A549 (cell line): Measurements from ENCODE around the gene CCR1. TPM values are rescaled to one million over a fixed set of nuclear protein-coding genes. Genes with fewer than 3 reads are reported as not detected.

Experiments used
- ATAC-seq, 2 experiments: fragments of 200-7000 bp in 1 of 2; fragments of >200 bp in 1 of 2; cut with Nextera tagmentation in 1 of 2; cut with Tn5 transposase in 1 of 2; 3 replicates each; pipeline versions ENCODE4 v1.8.0 to v1.9.1; 2018 to 2020; ENCODE audit warnings: mild to moderate bottlenecking in 1 of 2, moderate library complexity in 1 of 2
- CTCF ChIA-PET: fragments of 300-600 bp; sonication (Branson Sonifier 250); formaldehyde crosslinking; extraction: SDS; loops from one replicate; lab custom pipeline; 2021; ENCODE audit warnings: antibody characterized with exemption, inconsistent platforms; lab: Yijun Ruan, JAX
- POLR2A ChIA-PET: fragments of 350-600 bp; formaldehyde crosslinking; extraction: SDS; loops from one replicate; lab custom pipeline; 2021; ENCODE audit warnings: antibody characterized with exemption, inconsistent platforms; lab: Yijun Ruan, JAX
- DNase-seq, 2 experiments: peaks; one replicate each; pipeline versions ENCODE4 v3.0.0 to v3.0.0-alpha.2; 2011 to 2016; ENCODE audit warnings: low read depth in 1 of 2, low spot score in 1 of 2
- FAIRE-seq: peaks from 2 replicates; lab custom pipeline; 2011; peaks lifted over from hg19 to GRCh38; lab: Jason Lieb, UNC
- H3K27ac ChIP-seq, 2 experiments: fragments of >200 bp; sonication (Bioruptor Twin); formaldehyde crosslinking; 3 replicates each; pipeline ENCODE4 v1.5.1; 2016 to 2017
- H3K4me1 ChIP-seq: fragments of >200 bp; sonication (Bioruptor Twin); formaldehyde crosslinking; 3 replicates; pipeline ENCODE4 v1.6.1; 2016
- H3K4me2 ChIP-seq: fragments of >200 bp; sonication (Bioruptor Twin); formaldehyde crosslinking; 3 replicates; pipeline ENCODE4 v1.6.1; 2016
- H3K4me3 ChIP-seq: fragments of >200 bp; sonication (Bioruptor Twin); formaldehyde crosslinking; 3 replicates; pipeline ENCODE4 v1.5.1; 2016
- H3K9me3 ChIP-seq: fragments of >200 bp; sonication (Bioruptor Twin); formaldehyde crosslinking; 3 replicates; pipeline ENCODE4 v1.6.1; 2016
- CBX8 ChIP-seq: fragments of 200-600 bp; sonication (generic); IDR thresholded peaks from 2 replicates; pipeline ENCODE4 v1.6.1; 2016
- CEBPB ChIP-seq, 2 experiments: fragments of >200 bp in 1 of 2; sonication (Bioruptor Twin) in 1 of 2; formaldehyde crosslinking in 1 of 2; IDR thresholded peaks; 2 replicates each; pipeline ENCODE4 v1.6.1; 2012 to 2016
- CHD2 ChIP-seq: fragments of 150-350 bp; IDR thresholded peaks from 2 replicates; pipeline ENCODE4 v1.6.1; 2014; ENCODE audit warnings: low read length; ENCODE audit not compliant: partially characterized antibody
- CHD4 ChIP-seq: fragments of 200-600 bp; sonication (generic); IDR thresholded peaks from 2 replicates; pipeline ENCODE4 v1.6.1; 2016; ENCODE audit warnings: antibody characterized with exemption, mild to moderate bottlenecking, borderline replicate concordance
- EHMT2 ChIP-seq: fragments of 200-600 bp; sonication (generic); IDR thresholded peaks from 2 replicates; pipeline ENCODE4 v1.6.1; 2016; ENCODE audit warnings: antibody characterized with exemption, low read depth, mild to moderate bottlenecking, moderate library complexity
- EP300 ChIP-seq, 2 experiments: fragments of >200 bp; sonication (Bioruptor Twin); formaldehyde crosslinking; IDR thresholded peaks; 2 replicates in 1 of 2; 3 replicates in 1 of 2; pipeline ENCODE4 v1.6.1; 2016 to 2017
- FOXS1 ChIP-seq: fragments of 250-450 bp; sonication (Bioruptor Pico); IDR thresholded peaks from 2 replicates; pipeline ENCODE4 v1.5.0; 2020; ENCODE audit warnings: mild to moderate bottlenecking, moderate library complexity
- HEYL ChIP-seq: fragments of 250-450 bp; sonication (Bioruptor Pico); IDR thresholded peaks from 2 replicates; pipeline ENCODE4 v1.8.0; 2021; ENCODE audit warnings: mild to moderate bottlenecking, moderate library complexity
- JUN ChIP-seq, 2 experiments: fragments of >200 bp; sonication (Bioruptor Twin); formaldehyde crosslinking; IDR thresholded peaks; 2 replicates in 1 of 2; 3 replicates in 1 of 2; pipeline ENCODE4 v1.6.1; 2016 to 2017
- MAZ ChIP-seq: fragments of 150-350 bp; IDR thresholded peaks from 2 replicates; pipeline ENCODE4 v1.6.1; 2014; ENCODE audit warnings: antibody characterized with exemption, low read depth, low read length, borderline replicate concordance
- MYC ChIP-seq: IDR thresholded peaks from 2 replicates; pipeline ENCODE4 v1.6.1; 2012; ENCODE audit warnings: mild to moderate bottlenecking, inconsistent platforms, low read length, improper control_type of control experiment, borderline replicate concordance
- NFE2L2 ChIP-seq: fragments of 150-350 bp; conservative IDR thresholded peaks from 2 replicates; pipeline ENCODE4 v1.6.1; 2014; ENCODE audit warnings: low read length
- PHF8 ChIP-seq: fragments of 200-600 bp; sonication (generic); IDR thresholded peaks from 2 replicates; pipeline ENCODE4 v1.6.1; 2016; ENCODE audit warnings: low read depth, mild to moderate bottlenecking, antibody characterized with exemption, moderate library complexity, borderline replicate concordance
- POLR2A ChIP-seq: IDR thresholded peaks from 2 replicates; pipeline ENCODE4 v1.6.1; 2012; ENCODE audit warnings: mild to moderate bottlenecking, low read length
- RAD21 ChIP-seq, 2 experiments: fragments of >200 bp in 1 of 2; sonication (Bioruptor Twin) in 1 of 2; formaldehyde crosslinking in 1 of 2; IDR thresholded peaks in 1 of 2; conservative IDR thresholded peaks in 1 of 2; 2 replicates in 1 of 2; 3 replicates in 1 of 2; pipeline ENCODE4 v1.6.1; 2012 to 2018; ENCODE audit warnings: inconsistent platforms in 1 of 2
- RCOR1 ChIP-seq: fragments of 150-350 bp; IDR thresholded peaks from 2 replicates; pipeline ENCODE4 v1.6.1; 2014; ENCODE audit warnings: antibody characterized with exemption, low read length, low read depth
- RFX5 ChIP-seq: fragments of 450-650 bp; IDR thresholded peaks from 2 replicates; pipeline ENCODE4 v1.7.1; 2014; ENCODE audit warnings: antibody characterized with exemption, mild to moderate bottlenecking, moderate library complexity
- RNF2 ChIP-seq: fragments of 200-600 bp; sonication (generic); IDR thresholded peaks from 2 replicates; pipeline ENCODE4 v1.6.1; 2016; ENCODE audit warnings: low read depth, mild to moderate bottlenecking, antibody characterized with exemption, moderate library complexity, borderline replicate concordance
- SMC3 ChIP-seq: fragments of >200 bp; sonication (Bioruptor Twin); formaldehyde crosslinking; IDR thresholded peaks from 3 replicates; pipeline ENCODE4 v1.6.1; 2018; ENCODE audit warnings: inconsistent platforms
- SREBF2 ChIP-seq: fragments of 450-650 bp; IDR thresholded peaks from 2 replicates; pipeline ENCODE4 v1.6.1; 2014; ENCODE audit warnings: mild to moderate bottlenecking, moderate library complexity
- ZSCAN20 ChIP-seq: fragments of 250-450 bp; sonication (Bioruptor Pico); IDR thresholded peaks from 2 replicates; pipeline ENCODE4 v1.8.0; 2022; ENCODE audit warnings: mild to moderate bottlenecking, moderate library complexity
- WGBS: methylation state at CpG from one replicate; pipeline ENCODE4 v1.1.6; 2017; ENCODE audit errors: missing lambda C conversion rate; 5-methylcytosine and 5-hydroxymethylcytosine counted together
- polyA minus RNA-seq: library from RNA; depleted of rRNA, polyadenylated mRNA; stranded (reverse); fragments of >200 nt; gene quantifications from 2 replicates; pipeline ENCODE4 v1.2.3, GENCODE V29; 2011; rRNA and poly(A)+ RNA removed
- polyA plus RNA-seq, 4 experiments: library from polyadenylated mRNA; depleted of rRNA in 3 of 4; stranded (reverse); fragments of >200 nt; fragmentation: RNase III in 1 of 4; extraction: RNeasy Plus Mini Kit Qiagen cat#74134 plus additional on column Dnase treatment in 1 of 4; gene quantifications; 2 replicates in 3 of 4; 3 replicates in 1 of 4; pipeline ENCODE4 v1.2.3, GENCODE V29; 2011 to 2017
- TF ChIP-seq, protein P1 (sequence below): fragments of >200 bp; sonication (Bioruptor Twin); formaldehyde crosslinking; IDR thresholded peaks from 3 replicates; pipeline ENCODE4 v1.5.1; 2016
- TF ChIP-seq, protein P2 (sequence below): IDR thresholded peaks from 2 replicates; pipeline ENCODE4 v1.6.1; 2012
- TF ChIP-seq, protein P3 (sequence below): fragments of >200 bp; sonication (Bioruptor Twin); formaldehyde crosslinking; IDR thresholded peaks from 3 replicates; pipeline ENCODE4 v1.6.1; 2016
- TF ChIP-seq, protein P4 (sequence below): fragments of 250-450 bp; sonication (Bioruptor Pico); IDR thresholded peaks from 2 replicates; pipeline ENCODE4 v1.5.0; 2020; ENCODE audit warnings: low read depth, mild to moderate bottlenecking, moderate library complexity
- TF ChIP-seq, protein P5 (sequence below): IDR thresholded peaks from 2 replicates; pipeline ENCODE4 v1.6.1; 2012
- TF ChIP-seq, protein P6 (sequence below): fragments of 150-350 bp; IDR thresholded peaks from 2 replicates; pipeline ENCODE4 v1.6.1; 2014; ENCODE audit warnings: low read depth, mild to moderate bottlenecking, low read length

The CCR1 gene
- polyA plus RNA-seq (2011; rRNA removed) (0.03 TPM in 1 of 2 replicates, not detected in the other), polyA plus RNA-seq (2017; fragmentation: RNase III; extraction: RNeasy Plus Mini Kit Qiagen cat#74134 plus additional on column Dnase treatment) (not detected in 3 replicates), polyA minus RNA-seq (not detected in 2 replicates)
- not detected in 2 replicates for polyA plus RNA-seq (2012; cell fraction: cytosol; rRNA removed)
- not detected in 2 replicates for polyA plus RNA-seq (2012; cell fraction: nucleus; rRNA removed)

DNA sequence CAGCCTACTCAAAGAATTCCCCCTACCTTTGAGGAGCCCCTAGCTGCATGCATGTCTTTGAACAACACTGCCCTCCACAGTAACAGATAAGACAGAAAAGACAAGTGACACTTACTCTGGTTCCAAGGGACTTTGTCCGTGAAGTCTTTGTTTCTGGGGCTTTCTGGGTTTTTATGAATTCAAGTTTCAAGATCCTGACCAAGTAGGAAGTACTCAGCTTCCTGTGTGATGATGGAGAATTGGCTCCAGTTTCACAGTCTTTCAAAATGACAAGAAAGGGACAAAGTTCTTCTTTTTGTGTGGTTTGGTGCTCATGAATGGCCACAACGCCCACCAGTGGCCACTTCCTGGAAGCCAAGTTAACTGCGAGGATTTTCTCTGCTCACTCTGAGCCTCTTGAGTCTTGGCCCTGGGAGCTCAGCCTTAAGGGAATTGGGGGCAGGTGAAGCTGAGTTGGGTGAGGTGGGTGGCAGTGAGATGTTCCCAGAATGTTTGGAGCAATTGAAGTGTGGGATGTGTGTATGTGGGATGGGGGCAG is at the start of gene CCR1:
CCR1 (minus strand) TSS at position 147 of the 538 bp plus-strand sequence. CDS start 4,000 bp downstream, outside the sequence.
- DNase-seq (peak in 1 of 2 experiments; percentile 14), FAIRE-seq (no peak), ATAC-seq (no peak)
- no peaks in the 10 kb centered on the region for H3K4me1 ChIP-seq
- no peak within 1 kb of the TSS for H3K4me3 ChIP-seq
- ChIA-PET CTCF (interaction anchor here (1.1 kb wide), 1 partner anchor 227 kb away, joined by 3 read pairs; no protein-coding TSS in a partner anchor), POLR2A (no interaction called here)
- 12% methylated on average over 3 of the region's 3 CpGs for WGBS
- no peak within 1 kb of the TSS for H3K27ac ChIP-seq
- no peaks in the 10 kb centered on the region for H3K9me3 ChIP-seq
- no peak within 1 kb of the TSS for H3K4me2 ChIP-seq
- no peak for TF ChIP-seq JUN (IDR thresholded peaks at IDR 0.05)
- TF ChIP-seq RAD21 (conservative IDR thresholded peaks at IDR 0.05 in 1 of 2, IDR thresholded peaks at IDR 0.05 in 1 of 2): peak; percentile 25 to 39; a peak in 2 of 5 replicates
- no peak for TF ChIP-seq SMC3
- TF ChIP-seq, protein P1, sequence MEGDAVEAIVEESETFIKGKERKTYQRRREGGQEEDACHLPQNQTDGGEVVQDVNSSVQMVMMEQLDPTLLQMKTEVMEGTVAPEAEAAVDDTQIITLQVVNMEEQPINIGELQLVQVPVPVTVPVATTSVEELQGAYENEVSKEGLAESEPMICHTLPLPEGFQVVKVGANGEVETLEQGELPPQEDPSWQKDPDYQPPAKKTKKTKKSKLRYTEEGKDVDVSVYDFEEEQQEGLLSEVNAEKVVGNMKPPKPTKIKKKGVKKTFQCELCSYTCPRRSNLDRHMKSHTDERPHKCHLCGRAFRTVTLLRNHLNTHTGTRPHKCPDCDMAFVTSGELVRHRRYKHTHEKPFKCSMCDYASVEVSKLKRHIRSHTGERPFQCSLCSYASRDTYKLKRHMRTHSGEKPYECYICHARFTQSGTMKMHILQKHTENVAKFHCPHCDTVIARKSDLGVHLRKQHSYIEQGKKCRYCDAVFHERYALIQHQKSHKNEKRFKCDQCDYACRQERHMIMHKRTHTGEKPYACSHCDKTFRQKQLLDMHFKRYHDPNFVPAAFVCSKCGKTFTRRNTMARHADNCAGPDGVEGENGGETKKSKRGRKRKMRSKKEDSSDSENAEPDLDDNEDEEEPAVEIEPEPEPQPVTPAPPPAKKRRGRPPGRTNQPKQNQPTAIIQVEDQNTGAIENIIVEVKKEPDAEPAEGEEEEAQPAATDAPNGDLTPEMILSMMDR: 0 out of 3 replicates have a peak, but pooled peaks have one; percentile 15

DNA sequence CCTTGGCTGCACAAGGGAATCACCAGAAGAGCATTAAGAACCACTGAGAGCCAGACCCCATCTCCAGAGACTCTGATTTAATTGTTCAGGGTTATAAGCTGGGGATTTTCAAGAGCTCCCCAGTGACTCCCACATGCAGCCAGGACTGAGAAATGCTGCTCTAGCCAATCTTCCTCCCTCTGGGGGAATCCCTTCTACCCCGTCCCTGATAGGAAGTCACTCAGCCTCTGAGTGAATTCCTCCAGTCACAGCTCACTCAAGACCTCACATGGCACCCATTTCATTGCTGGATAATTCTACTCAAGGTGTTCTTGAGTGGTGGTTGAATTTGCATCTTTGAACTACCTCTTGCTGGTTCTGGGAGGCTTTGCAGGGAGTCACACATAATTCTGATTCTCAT is 44.9 kb upstream of the CCR1 start:
- CTCF ChIA-PET: no interaction called here
- no peak for ATAC-seq

DNA sequence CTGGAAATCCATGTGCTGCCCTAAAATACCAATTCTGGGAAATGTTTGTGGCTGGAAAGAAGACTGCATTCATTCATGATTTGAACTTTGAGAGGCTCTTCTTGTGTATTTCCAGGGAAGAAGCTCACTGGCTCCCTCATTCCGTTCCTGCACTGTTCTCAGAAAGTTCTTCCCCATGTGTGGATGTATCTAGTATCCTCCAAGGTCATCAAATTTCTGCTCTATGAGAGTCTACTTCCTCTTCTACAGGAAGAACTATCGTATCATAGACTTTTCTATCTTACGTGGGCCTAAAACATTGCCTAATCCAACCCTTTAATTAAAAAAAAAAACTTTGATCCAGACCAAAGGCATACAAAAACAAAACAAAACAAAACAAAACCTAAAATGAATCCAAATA is 37.0 kb upstream of the CCR1 start:
- FAIRE-seq (no peak), ATAC-seq (no peak)
- no peaks in the 10 kb centered on the region for H3K4me1 ChIP-seq
- no peak for TF ChIP-seq SREBF2
- no peak for TF ChIP-seq CBX8
- TF ChIP-seq CHD2: no peak
- no peak for TF ChIP-seq RFX5
- TF ChIP-seq RNF2: no peak
- TF ChIP-seq, protein P2, sequence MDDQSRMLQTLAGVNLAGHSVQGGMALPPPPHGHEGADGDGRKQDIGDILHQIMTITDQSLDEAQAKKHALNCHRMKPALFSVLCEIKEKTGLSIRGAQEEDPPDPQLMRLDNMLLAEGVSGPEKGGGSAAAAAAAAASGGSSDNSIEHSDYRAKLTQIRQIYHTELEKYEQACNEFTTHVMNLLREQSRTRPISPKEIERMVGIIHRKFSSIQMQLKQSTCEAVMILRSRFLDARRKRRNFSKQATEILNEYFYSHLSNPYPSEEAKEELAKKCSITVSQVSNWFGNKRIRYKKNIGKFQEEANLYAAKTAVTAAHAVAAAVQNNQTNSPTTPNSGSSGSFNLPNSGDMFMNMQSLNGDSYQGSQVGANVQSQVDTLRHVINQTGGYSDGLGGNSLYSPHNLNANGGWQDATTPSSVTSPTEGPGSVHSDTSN: no peak
- TF ChIP-seq MAZ: no peak
- TF ChIP-seq, protein P3, sequence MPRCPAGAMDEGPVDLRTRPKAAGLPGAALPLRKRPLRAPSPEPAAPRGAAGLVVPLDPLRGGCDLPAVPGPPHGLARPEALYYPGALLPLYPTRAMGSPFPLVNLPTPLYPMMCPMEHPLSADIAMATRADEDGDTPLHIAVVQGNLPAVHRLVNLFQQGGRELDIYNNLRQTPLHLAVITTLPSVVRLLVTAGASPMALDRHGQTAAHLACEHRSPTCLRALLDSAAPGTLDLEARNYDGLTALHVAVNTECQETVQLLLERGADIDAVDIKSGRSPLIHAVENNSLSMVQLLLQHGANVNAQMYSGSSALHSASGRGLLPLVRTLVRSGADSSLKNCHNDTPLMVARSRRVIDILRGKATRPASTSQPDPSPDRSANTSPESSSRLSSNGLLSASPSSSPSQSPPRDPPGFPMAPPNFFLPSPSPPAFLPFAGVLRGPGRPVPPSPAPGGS: no peak
- TF ChIP-seq CHD4: no peak
- no peak for TF ChIP-seq MYC
- TF ChIP-seq POLR2A: no peak
- TF ChIP-seq RAD21 (conservative IDR thresholded peaks at IDR 0.05 in 1 of 2, IDR thresholded peaks at IDR 0.05 in 1 of 2): no peak
- TF ChIP-seq FOXS1 (CRISPR knock-in tag): no peak
- TF ChIP-seq, protein P4, sequence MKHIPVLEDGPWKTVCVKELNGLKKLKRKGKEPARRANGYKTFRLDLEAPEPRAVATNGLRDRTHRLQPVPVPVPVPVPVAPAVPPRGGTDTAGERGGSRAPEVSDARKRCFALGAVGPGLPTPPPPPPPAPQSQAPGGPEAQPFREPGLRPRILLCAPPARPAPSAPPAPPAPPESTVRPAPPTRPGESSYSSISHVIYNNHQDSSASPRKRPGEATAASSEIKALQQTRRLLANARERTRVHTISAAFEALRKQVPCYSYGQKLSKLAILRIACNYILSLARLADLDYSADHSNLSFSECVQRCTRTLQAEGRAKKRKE (CRISPR knock-in tag): no peak
- TF ChIP-seq EHMT2: no peak

More for the DNA sequence above, 44.9 kb upstream of the CCR1 start:
- Histone ChIP-seq H3K4me1 (no peaks in the 10 kb centered on the region), H3K9me3 (no peaks in the 10 kb centered on the region), H3K4me2 (no peak overlapping the region), H3K27ac (no peak overlapping the region), H3K4me3 (no peak overlapping the region)
- no peak for FAIRE-seq
- POLR2A ChIA-PET: no interaction called here
- TF ChIP-seq, protein P5, sequence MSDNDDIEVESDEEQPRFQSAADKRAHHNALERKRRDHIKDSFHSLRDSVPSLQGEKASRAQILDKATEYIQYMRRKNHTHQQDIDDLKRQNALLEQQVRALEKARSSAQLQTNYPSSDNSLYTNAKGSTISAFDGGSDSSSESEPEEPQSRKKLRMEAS: no peak
- no peak for TF ChIP-seq HEYL
- TF ChIP-seq, protein P2: no peak
- TF ChIP-seq RCOR1: no peak
- TF ChIP-seq EP300 (IDR thresholded peaks at IDR 0.05): no peak
- TF ChIP-seq, protein P6, sequence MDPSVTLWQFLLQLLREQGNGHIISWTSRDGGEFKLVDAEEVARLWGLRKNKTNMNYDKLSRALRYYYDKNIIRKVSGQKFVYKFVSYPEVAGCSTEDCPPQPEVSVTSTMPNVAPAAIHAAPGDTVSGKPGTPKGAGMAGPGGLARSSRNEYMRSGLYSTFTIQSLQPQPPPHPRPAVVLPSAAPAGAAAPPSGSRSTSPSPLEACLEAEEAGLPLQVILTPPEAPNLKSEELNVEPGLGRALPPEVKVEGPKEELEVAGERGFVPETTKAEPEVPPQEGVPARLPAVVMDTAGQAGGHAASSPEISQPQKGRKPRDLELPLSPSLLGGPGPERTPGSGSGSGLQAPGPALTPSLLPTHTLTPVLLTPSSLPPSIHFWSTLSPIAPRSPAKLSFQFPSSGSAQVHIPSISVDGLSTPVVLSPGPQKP: no peak
- no peak for TF ChIP-seq RNF2
- TF ChIP-seq PHF8: no peak
- no peak for TF ChIP-seq EHMT2
- TF ChIP-seq CEBPB (IDR thresholded peaks at IDR 0.05): no peak
- no peak for TF ChIP-seq NFE2L2
- no peak for TF ChIP-seq ZSCAN20 (CRISPR knock-in tag)
- DNase-seq: no peak
- 0% methylated on average over 1 of the region's 1 CpG for WGBS

More for the DNA sequence above, 37.0 kb upstream of the CCR1 start:
- Histone ChIP-seq H3K27ac (no peak overlapping the region), H3K4me3 (no peak overlapping the region), H3K4me2 (no peak overlapping the region), H3K9me3 (no peaks in the 10 kb centered on the region)
- ChIA-PET CTCF (interaction anchor here (0.7 kb wide), 1 partner anchor 16 kb away, joined by 3 read pairs; no protein-coding TSS in a partner anchor), POLR2A (no interaction called here)
- DNase-seq: no peak
- 50% methylated on average over 3 of the region's 3 CpGs for WGBS
